Measurements from ENCODE around the gene COL6A1.

The COL6A1 gene

GRCh38 chr21:46033410-46034400 is 52.1 kb downstream of the COL6A1 start:
- Histone ChIP-seq H3K4me2 (ENCODE audit: low read length) (no peak overlapping the region), H3K4me3 (ENCODE audit: low read depth, low read length, poor library complexity, severe bottlenecking) (no peak overlapping the region), H3K9me3 (ENCODE audit: low read length) (0 out of 2 replicates have a peak, but pooled peaks cover 4% of the 10 kb centered on the region), H4K20me1 (ENCODE audit: insufficient read depth, low read length) (no peaks in the 10 kb centered on the region), H3K79me2 (ENCODE audit: insufficient read depth, low read length) (no peaks in the 10 kb centered on the region), H2AFZ (ENCODE audit: low read length) (no peak overlapping the region), H3K36me3 (ENCODE audit: insufficient read depth, low read length) (no peaks in the 10 kb centered on the region), H3K4me1 (ENCODE audit: insufficient read depth, low read length, severe bottlenecking) (no peaks in the 10 kb centered on the region), H3K9ac (ENCODE audit: low read length) (no peak overlapping the region), H3K9me2 (ENCODE audit: low read depth, low read length) (no peaks in the 10 kb centered on the region), H3K27ac (ENCODE audit: low read depth, low read length, poor library complexity, severe bottlenecking) (no peak overlapping the region), H3F3A (ENCODE audit: insufficient read depth, low read length) (no peaks in the 10 kb centered on the region), H3K27me3 (ENCODE audit: insufficient read depth, low read length) (peaks cover 3% of the 10 kb centered on the region; the same call in 1 of the 2 replicates)
- TF ChIP-seq, protein P1, sequence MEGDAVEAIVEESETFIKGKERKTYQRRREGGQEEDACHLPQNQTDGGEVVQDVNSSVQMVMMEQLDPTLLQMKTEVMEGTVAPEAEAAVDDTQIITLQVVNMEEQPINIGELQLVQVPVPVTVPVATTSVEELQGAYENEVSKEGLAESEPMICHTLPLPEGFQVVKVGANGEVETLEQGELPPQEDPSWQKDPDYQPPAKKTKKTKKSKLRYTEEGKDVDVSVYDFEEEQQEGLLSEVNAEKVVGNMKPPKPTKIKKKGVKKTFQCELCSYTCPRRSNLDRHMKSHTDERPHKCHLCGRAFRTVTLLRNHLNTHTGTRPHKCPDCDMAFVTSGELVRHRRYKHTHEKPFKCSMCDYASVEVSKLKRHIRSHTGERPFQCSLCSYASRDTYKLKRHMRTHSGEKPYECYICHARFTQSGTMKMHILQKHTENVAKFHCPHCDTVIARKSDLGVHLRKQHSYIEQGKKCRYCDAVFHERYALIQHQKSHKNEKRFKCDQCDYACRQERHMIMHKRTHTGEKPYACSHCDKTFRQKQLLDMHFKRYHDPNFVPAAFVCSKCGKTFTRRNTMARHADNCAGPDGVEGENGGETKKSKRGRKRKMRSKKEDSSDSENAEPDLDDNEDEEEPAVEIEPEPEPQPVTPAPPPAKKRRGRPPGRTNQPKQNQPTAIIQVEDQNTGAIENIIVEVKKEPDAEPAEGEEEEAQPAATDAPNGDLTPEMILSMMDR (IDR thresholded peaks at IDR 0.05; ENCODE audit: low read length), result no peak
- no peak for TF ChIP-seq EZH2 (IDR thresholded peaks at IDR 0.05; ENCODE audit: borderline replicate concordance, low read length)

DNA sequence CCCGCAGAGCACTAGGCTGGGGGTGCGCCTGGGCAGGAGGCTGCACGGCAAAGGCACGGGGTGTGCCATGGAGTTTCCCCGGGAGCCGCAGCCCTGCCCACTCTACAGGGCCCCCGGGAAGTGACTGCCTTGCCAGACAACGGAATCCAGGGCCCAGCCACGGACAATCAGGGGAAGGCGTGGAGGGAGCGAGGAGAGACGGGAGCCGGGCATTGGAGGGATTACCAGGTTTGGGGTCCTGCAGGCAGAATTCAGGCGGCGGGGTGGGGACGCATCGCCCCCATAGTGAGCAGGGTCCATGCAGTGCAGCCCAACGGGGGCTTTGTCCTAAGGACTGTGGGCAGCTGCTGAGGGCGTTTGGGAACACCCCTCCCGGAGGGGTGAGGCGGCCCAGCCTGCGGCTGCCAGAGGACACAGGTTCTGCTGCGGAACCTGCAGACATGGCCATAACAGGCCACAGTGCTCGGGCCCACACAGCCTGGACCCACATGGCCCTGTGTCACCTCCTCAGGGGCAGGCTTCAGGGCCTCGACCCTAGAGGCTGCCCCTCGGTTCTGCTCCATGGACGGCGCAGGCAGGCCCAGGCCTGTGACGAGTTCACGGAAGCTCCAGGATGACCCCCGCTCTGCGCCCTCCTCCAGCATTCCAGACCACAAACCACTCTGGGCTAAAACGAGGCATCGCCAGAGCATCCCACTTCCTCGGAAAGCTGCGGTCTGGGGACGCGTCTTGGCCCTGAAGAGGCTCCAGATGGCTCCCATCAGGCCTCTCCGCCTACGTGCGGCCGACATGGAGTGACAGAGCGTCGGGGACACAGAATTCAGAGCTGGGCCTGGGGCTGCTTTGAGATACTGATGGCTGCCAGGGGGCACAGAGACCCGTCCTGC is 54.5 kb downstream of the COL6A1 start:
- H3K4me3 ChIP-seq (ENCODE audit: low read depth, low read length, poor library complexity, severe bottlenecking), result no peak overlapping the region
- H3F3A ChIP-seq (ENCODE audit: insufficient read depth, low read length), result no peaks in the 10 kb centered on the region
- H3K27ac ChIP-seq (ENCODE audit: low read depth, low read length, poor library complexity, severe bottlenecking), result no peak overlapping the region

More for the DNA sequence above, 54.5 kb downstream of the COL6A1 start:
- Histone ChIP-seq H3K9me2 (ENCODE audit: low read depth, low read length) (no peaks in the 10 kb centered on the region), H3K4me1 (ENCODE audit: insufficient read depth, low read length, severe bottlenecking) (no peaks in the 10 kb centered on the region), H3K79me2 (ENCODE audit: insufficient read depth, low read length) (no peaks in the 10 kb centered on the region), H3K9ac (ENCODE audit: low read length) (no peak overlapping the region), H4K20me1 (ENCODE audit: insufficient read depth, low read length) (no peaks in the 10 kb centered on the region), H3K9me3 (ENCODE audit: low read length) (no peaks in the 10 kb centered on the region), H2AFZ (ENCODE audit: low read length) (no peak overlapping the region), H3K4me2 (ENCODE audit: low read length) (no peak overlapping the region), H3K36me3 (ENCODE audit: insufficient read depth, low read length) (no peaks in the 10 kb centered on the region), H3K27me3 (ENCODE audit: insufficient read depth, low read length) (peaks cover 3% of the 10 kb centered on the region; the same call in 1 of the 2 replicates)
- TF ChIP-seq, protein P1 (IDR thresholded peaks at IDR 0.05; ENCODE audit: low read length), result no peak
- no peak for TF ChIP-seq EZH2 (IDR thresholded peaks at IDR 0.05; ENCODE audit: borderline replicate concordance, low read length)
